HG02763 (cell line): ENCODE measurements around the gene ARHGEF26.

Source experiments
- ATAC-seq: cut with Tn5 transposase; IDR thresholded peaks from one replicate; pipeline ENCODE4 v1.9.1; 2021; ENCODE audit warnings: mild to moderate bottlenecking, moderate library complexity; ENCODE audit not compliant: unreplicated experiment

Gene ARHGEF26

DNA sequence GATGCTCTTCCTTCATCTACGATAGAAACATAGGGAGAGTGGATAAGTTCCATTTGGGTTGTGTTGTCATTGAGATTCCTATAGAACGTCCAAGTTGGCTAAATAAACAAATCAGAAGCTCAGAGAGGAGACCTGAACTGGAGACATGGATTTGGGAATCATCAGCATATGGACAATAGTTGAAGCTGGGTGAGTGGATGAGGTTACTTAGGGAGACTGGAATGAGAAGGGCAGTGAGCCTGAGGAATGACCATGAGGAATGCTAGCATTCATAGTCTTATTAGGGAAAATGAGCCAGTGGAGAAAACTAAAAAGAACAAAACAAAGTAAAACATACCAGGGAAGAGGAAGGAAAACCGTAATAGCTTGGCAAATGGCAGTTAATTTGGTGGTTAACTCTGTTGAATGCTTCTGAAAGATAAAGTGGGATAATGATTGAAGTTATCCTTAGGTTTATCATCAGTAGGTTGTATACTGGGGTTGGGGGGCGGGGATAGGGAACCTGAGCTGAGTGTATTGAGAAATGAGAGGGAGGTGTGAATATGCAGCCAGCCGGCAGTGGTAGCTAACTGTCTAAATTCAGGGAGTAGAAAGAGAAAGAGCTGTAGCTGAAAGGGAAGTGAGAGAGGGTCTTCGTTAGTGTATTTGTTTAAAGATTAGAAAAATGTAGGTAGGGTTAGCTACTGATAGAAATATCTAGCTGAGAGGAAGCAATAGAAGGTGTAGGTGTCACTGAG lies 74.6 kb downstream of the ARHGEF26 start:
- ATAC-seq: no peak

DNA sequence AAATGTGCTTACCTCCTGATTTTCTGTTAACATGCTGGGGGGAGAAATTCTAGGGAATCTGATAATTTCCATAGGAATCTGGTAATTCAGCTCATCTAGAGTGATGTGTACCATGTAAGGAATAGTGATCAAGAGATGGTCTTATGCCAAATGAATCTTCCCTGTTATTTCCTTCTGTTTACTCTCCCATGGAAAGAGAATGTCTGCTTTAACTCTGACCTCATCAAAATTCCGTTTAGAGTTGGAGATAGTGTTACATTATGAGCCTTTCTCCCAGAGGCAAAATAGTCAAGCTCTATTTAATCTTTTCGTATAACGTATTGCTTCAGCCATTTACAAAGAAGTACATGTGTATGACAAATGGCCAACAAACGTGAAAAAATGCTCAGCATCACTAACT lies 76.6 kb downstream of the ARHGEF26 start:
- no peak for ATAC-seq

GRCh38 chr3:154209499-154209898 lies 88.3 kb downstream of the ARHGEF26 start:
- no peak for ATAC-seq

- no peak for ATAC-seq
These were observed 89.8 kb downstream of the ARHGEF26 start for GRCh38 chr3:154210986-154211385.

DNA sequence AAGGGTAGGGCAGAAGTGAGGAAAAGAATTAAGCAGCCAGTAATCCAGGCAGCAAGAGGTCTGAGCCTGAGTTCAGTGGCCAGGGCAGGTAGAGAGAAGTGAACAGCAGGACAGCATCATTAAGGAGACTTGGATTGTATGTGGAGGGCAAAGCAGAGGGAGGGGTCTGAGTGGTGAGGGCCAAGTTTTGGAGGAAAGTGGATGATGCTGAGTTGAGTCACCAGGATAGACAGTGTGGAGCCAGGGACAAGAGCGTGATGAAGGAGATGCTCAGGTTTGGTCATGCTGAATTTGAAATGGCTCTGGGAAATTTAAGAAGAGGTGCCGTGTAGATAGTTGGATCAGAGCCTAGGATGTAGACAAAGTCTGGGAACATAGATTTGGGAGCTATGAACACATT lies 93.1 kb downstream of the ARHGEF26 start:
- no peak for ATAC-seq

- no peak for ATAC-seq
These were observed 96.5 kb downstream of the ARHGEF26 start for GRCh38 chr3:154217671-154218070.

DNA sequence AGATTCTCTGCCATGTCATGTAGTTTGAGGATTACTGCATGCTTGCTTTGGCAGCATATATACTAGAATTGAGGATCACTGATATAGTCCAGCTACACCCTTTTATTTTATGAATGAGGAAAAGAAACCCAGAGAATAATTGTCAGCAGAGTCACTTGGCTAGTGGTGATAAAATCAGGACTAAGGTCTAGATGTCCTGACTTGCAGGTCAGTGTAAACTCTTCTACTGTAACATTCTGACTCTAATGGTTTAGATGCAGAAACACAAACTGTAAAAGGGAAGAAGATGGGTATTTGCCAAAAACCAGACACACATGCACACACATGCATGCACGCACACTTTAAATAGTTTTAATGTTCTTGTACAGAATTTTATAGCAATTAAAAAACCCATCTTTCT lies 97.5 kb downstream of the ARHGEF26 start:
- no peak for ATAC-seq

- no peak for ATAC-seq
These were observed 99.3 kb downstream of the ARHGEF26 start for GRCh38 chr3:154220462-154220861.

DNA sequence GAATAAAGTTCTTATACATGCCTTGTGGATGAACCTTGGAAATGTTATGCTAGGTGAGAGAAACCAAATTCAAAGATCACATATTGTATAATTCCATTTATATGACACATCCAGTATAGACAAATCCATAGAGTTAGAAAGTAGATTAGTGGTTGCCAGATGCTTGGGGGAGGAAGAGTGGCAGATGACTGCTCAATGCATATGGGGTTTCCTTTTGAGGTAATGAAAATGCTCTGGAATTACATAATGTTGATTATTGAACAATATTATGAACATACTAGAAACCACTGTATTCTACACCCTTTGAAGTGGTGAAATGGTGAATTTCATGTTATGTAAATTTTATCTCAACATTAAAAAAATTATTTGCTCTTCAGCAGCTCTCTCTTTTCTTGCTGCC lies 102.3 kb downstream of the ARHGEF26 start:
- ATAC-seq: no peak

DNA sequence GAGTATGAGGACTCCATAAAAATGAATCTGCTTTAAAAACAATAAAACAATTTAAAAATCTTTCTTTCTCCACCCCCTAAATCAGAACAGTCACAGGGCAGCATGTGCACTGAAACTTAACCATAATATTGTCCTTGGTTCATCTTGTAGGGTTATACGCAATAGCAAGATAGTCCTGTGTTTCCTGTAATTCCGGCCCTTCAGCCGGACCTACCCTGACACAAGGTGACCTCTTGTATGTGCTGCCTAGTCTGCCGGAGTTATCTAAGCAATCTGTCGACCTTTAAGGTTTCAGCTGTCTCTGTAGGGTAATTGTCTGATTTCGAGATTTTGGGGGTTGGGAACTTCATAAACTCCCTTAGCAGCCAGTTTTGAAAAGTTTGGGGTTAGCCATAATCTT lies 103.2 kb downstream of the ARHGEF26 start:
- ATAC-seq: no peak

DNA sequence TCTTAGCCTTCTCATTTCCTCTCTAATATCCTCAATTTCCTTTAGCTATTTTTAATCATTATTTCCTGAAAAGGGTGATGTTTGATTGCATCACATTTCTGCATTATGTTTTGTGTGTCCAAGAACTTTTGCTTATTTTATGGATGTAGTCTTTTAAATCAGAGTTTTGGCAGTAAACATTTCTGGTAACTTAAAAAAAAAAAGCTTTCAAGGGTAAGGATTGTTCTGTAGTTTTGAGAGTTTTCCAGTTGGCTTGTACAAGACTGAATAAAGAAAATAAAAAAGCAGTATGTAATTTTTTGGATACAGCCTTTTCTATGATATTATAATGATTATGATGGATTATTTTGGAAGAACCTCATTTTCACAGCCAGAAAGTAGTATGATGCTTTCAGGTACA lies 103.7 kb downstream of the ARHGEF26 start:
- ATAC-seq: no peak

DNA sequence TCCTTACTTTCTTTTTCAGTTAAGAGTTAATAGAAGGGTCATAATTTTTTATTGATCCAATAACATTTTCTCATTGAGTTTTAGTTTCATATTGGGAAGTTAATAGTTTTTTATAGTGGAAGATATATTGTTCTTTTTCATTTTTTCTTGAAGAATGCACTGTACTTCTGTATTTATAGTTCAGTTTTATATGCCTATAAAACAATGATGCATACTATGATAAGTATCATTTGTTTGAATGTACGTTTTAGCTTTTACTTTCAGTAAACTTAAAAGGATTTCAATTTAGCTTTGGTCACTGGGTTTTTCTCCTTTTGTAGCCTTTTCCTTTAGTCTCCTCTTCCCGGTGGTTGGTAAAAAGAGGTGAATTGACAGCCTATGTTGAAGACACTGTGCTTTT lies 104.3 kb downstream of the ARHGEF26 start:
- no peak for ATAC-seq

GRCh38 chr3:154227531-154227930 lies 106.3 kb downstream of the ARHGEF26 start:
- ATAC-seq: no peak

DNA sequence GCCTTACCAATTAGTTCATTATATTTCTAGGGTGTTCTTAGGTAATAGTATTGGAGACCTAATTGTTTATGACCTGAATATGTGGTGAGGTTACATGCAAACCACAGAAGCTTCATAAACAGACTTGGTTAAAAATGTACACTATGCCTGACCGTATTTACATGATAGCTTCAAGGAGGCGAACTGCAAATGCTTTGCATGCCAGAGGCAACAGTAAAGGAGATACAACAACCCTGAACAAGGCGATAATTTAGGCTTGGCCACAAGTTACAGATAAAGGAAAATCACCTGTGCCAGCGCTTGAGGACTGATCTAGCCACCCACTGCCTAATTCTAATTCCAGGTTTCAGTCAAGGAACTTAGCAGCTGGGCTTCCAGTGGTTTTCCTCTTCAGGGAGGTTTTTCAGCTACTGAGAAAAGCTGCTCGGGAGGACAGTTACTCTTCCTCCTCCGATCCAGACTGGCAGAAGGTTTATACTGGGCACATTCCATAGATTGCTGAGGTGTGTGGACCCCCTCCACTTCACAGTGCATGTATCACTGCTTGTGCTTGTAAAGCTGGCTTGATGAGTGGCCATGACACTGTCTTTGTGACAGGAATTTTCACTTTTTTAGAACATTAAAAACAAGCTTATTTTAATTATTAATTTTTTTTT lies 107.5 kb downstream of the ARHGEF26 start:
- ATAC-seq: no peak

DNA sequence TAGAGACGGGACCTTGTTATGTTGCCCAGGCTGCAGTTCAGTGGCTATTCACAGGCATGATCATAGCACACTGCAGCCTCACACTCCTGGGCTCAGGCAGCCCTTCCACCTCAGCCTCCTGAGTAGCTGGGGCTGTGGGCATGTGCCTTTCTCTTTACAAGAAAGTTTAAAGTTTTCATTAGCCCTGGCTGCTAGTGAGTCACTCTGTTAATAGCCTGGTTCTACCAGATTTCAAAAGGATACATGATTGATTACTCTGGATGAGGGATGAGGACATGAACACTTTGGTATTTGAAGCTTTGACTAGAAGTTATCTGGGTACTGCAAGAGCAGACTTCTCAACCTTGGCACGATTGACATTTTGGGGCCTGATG lies 108.0 kb downstream of the ARHGEF26 start:
- ATAC-seq: no peak

DNA sequence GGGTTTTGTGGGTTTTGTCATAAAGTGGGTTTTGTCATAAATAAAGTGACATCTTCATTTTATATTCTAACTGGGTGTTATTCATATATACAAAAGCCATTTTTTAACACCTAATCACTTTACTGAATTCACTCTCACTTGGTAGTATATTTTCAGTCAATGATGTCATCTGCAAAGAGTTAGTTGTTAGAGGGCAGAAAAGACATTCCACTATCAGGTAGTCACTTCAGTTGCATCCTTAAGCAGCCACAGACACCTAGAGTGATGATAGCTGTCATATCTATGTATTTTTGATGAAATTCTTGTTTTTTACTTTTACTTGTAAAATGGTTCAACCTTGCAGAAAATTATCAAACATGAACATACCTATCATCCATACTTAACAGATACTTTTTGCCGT lies 114.1 kb downstream of the ARHGEF26 start:
- ATAC-seq: no peak

- ATAC-seq: no peak
These were observed 115.1 kb downstream of the ARHGEF26 start for GRCh38 chr3:154236331-154236730.

DNA sequence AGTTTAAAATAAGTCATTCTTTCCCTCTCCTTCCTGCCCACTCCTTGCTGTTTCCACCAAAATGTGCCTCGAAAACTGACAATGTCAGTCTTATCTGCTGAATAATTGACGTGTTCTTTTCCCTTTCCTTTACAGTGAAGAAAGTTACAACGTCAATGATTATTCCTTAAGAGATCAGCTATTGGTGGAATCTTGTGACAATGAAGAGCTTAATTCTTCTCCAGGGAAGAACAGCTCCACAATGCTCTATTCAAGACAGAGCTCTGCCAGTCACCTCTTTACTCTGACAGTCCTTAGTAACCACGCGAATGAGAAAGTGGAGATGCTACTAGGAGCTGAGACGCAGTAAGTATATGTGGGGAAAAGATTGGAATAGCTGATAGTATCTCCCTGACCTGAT lies 119.0 kb downstream of the ARHGEF26 start:
- no peak for ATAC-seq

GRCh38 chr3:154241496-154241895 lies 120.3 kb downstream of the ARHGEF26 start:
- no peak for ATAC-seq

GRCh38 chr3:154242766-154243165 lies 121.6 kb downstream of the ARHGEF26 start:
- no peak for ATAC-seq

GRCh38 chr3:154243353-154243752 lies 122.2 kb downstream of the ARHGEF26 start:
- ATAC-seq: no peak

- ATAC-seq: no peak
These were observed 123.5 kb downstream of the ARHGEF26 start for GRCh38 chr3:154244644-154245043.
